ENCODE measurements around the gene SIRT3.

SIRT3 gene

DNA sequence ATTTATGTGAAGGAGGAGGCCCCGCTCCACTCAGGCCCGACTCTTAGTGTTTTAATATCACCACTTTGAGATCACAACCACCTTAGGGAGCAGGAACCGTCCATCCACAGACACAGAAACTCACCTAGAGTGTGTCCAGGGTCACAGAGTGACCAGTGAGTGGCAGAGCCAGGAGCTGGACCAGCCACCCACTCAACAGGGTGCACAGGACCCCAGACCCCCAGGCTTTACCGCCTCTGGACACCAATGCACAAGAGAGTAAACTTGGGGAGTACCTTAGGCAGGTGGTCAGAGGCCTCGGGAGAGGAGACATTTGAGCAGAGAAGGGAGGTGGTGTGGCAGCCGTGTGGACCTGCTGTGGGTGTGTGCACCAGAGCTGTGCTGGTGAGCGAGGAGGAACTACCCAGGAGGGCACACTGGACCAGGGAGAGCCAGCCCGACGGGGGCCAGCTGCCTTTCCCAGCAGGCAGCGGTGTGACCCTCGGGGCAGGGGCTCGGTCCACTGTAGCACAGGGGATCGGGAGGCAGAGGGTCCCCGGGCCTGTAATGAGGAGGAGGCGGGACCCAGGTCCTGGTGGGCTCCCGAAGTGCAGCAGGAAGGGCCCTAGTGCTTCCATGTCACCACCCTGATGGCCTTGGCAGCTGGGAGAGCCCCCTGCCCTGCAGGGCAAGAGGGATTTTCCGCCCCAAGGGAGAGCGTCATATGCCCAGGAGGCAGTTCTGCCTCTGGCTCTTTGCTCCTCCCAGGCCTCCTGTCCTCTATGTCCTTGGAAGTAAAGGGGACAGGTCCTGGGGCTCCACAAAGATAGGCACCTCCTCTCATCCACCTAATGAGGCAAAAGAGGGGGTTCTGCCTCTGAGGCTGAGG is 34.5 kb upstream of the SIRT3 start:
- no peak for DNase-seq

DNA sequence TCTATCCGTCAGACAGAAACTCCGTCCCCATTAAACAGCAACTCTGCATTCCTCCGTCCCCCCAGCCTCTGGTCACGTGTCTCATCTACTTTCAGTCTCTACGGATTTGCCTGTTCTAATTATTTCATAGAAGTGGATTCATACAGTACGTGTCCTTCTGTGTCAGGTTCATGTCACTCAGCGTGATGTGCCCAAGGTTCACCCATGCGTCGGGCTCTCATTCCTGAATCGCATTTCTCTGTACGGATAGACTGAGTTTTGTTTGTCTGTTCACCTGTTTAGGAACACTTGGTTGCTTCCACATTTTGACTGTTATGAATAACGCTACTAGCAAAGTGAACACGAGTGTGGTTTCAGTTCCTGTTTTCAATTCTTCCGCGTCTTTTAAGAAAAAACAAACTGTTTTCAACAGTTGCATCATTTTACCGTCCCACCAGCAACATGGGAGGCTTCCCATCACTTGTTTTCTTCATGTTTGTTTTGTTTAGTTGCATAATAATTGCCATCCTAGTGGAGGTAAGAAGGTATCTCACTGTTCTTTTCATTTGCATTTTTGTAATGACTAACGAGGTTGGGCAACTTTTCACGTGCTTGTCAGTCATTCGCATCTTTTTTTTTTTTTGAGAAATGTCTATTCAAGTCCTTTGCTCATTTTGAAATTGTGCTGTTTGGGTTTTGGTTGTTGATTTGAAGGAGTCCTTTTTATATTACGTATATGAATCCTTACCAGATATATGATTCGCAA is 33.2 kb upstream of the SIRT3 start:
- no peak for DNase-seq

DNA sequence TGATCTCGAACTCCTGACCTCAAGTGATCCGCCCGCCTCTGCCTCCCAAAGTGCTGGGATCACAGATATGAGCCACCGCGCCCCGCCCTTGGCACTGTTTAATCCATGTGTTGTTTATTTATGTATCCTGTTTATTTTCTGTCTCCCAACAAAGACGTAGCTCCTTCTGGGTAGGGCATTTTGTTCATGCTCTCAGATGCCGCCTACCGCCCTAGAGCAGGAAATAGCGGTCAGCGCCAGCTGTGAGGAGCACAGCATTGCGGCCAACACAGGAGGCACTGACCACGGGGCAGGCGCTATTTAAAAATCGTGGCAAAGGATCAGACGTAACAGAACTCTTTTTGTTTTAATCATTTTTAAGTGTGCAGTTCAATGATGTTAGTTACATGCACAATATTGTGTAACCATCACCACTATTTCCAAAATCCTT is 32.6 kb upstream of the SIRT3 start:
- DNase-seq = peak in 1 of 3 experiments; percentile 29

DNA sequence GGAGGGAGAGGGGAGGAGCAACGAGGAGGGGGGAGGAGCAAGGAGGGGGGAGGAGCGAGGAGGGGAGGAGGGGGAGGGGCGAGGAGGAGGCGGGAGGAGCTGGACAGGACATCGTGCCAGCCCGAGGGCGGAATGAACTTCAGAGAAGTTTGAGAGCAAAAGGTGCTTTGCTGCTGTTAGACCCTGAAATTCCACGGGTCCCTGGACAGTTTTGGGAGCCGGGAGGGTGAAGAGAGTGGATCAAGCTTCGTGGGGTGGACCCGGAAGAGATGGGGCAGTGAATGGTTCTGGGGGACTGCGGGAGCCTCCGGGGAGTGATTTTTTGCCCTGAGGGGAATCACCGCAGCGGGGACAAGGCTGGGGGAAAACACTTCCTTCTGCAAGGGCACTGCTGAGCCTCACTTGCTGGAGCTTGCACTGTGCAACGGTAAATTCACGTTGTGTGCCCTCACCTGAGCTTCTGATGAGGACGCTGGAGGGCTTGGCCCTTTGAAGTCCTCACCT is 31.4 kb upstream of the SIRT3 start:
- DNase-seq = peak in 1 of 3 experiments; percentile 48

DNA sequence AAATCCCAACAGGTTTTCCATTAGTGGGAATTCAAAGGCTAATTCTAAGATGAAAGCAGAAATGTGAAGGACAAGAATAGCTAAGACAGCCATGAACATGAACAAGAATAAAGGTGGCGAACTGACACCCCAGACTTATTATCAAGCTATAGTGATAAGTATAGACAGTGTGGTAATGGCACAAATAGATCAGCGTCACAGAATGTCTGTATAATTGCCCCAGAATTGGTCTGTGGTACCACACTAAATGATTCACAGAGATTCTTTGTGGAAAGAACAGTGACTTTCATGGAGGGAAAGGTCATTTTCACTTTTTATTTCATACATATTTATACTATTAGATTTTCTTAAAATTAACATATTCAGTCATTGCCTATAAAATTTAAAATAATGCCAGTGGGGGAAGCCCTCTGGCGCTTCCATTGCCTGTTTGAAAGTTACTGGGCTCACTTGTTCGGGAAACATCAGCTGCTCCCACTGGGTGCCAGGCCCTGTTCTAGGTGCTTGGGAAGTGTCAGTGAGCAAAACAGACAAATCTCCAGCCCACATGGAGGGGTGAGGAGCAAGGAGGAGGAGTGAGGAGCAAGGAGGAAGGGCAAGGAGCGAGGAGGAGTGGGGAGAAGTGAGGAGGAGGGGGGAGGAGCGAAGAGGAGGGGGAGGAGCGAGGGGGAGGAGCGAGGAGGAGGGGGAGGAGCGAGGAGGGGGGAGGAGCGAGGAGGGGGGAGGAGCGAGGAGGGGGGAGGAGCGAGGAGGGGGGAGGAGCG is 30.7 kb upstream of the SIRT3 start:
- no peak for DNase-seq

DNA sequence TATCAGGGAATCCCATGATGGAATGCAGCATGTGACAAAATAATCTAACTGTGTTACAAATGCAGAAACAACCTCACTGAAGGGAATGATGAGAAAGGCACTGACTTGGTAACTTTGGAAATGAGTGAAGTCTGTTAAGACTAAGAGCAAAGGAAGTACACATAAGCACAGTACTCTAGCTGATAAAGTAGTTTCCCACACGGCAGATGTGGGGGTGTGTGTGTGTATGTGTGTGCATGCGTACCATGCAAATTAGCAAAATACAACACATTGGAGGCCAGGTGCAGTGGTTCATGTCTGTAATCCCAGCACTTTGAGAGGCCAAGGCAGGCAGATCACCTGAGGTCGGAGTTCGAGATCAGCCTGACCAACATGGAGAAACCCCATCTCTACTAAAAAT is 25.5 kb upstream of the SIRT3 start:
- DNase-seq = no peak

DNA sequence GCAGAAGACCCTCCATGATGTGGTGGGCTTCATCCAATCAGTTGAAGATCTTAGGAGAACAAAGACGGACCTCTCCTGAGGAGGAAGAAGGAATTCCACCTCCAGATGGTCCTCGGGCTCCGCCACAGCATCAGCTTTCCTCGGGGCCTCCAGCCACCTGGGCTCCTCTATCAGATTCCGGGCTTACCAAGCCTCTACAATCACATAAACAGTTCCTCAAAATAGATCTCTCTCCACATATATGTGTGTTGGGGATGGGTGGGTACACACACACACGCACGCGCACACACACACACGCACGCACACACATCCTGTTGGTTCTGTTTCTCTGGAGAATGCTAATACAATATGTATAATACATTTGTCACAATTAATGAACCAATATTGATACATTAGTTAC is 23.3 kb upstream of the SIRT3 start:
- DNase-seq = no peak

DNA sequence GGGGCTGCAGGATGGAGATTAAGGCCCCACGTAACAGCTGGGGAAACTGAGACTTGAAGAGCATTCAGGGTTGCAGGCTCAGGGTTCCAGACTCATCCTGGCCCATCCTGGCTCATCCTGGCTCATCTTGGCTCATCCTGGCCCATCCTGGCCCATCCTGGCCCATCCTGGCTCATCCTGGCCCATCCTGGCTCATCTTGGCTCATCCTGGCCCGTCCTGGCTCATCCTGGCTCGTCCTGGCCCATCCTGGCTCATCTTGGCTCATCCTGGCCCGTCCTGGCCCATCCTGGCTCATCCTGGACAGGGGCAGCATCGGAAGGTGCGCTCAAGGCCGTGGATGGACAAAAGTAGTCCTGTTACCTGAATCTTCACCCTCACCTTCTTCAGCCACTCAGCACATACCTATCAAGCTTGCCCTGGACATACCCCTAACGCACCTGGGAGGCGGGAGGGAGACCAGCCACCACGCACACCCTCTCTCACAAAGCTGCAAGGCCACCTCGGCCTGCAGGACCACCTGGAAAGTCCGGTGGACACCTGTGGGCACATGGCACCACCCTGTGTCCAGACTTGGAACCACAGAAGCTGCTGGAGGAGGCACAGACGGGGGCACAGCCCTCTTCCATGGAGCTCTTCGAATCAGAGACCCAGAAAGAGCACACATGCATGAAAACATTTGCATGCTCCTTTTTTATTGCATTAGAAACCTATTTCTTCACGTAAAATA is 21.8 kb upstream of the SIRT3 start:
- DNase-seq = no peak

DNA sequence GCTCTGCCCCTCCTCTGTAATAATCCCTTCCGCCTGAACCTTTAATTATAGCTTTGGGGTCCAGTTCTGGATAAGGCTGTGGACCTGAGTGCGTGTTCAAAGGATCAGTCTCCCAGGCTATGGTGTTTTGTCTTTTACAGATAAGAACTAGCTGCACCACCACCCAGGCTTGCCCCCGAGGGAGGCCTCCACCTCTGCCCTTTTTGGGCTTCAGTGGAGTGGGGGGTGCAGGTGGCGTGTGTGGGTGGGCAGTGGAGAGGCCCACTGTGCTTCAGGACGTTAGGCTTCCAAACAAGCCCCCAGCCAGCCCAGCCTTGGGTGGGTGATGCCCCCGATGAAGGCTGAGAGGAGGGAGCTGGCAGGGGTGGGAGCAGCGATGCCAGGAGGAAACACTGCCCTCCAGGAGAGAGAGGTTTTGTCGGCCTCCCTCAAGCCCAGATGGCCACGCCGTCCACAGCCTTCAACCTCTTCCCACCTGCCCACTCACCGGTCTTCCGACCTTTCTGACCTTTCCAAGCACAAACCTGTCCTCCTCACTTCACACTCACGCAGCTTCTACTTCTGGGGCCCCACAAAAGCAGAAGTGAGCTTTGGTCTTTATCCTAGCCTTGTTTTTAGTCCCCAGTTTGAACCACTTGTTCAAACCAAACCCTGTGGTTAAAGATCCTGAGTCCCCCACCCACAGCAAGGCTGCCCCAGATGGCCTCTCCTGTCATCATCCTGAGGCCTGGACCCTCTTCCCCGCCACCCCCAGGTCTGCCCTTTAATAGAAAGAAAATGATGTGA is 21.0 kb upstream of the SIRT3 start:
- DNase-seq = no peak

DNA sequence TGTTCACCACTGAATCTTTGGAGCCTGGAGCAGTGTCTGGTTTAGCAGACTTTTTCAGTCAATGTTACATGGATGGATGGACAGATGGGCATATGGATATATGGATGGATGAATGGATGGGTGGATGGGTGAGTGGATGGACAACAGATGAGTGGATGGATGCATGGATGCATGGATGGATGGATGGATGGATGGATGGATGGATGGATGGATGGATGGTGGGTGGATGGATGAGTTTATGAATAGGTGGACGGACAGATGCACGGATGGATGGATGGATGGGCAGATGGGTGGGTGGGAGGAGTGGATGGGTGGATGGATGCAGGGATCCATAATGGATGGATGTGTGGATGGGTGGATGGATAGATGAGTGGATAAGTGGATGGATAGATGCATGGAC is 19.7 kb upstream of the SIRT3 start:
- DNase-seq = no peak

DNA sequence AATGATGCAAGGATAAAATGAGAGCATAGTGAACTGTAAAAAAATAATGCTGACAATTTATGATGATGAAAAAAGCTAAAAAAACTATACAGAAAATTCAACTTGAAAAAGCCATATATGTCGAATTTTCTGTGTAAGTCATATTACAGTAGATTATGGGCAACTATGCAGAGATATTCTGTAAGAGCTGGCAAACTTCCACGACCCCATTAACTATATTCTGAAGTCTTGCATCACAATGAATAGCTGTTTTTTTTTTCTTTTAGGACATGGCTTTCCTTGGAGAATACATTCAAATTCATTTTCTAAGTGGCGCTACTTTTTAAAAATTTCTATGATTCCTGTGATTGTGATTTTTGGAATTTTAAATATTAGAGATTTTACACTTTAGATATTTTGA is 19.0 kb upstream of the SIRT3 start:
- DNase-seq = no peak

DNA sequence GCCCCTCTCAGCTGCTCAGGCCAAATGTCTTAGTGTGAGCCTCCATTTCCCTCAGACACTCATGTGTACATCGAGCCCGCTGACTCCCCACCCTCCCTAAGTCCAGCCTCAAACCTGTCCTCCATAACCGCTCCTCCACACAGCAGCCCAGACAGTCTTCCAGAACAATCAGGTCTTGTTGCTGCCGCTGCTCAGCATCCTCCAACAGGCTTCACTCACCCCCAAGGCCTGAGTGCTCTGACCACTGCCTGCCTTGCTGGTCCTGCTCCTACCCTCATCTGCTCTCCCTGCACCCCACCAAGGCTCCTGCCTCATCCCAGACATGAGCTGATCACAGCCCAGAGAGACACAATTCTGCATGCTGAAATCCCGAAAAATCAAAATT is 17.7 kb upstream of the SIRT3 start:
- no peak for DNase-seq

DNA sequence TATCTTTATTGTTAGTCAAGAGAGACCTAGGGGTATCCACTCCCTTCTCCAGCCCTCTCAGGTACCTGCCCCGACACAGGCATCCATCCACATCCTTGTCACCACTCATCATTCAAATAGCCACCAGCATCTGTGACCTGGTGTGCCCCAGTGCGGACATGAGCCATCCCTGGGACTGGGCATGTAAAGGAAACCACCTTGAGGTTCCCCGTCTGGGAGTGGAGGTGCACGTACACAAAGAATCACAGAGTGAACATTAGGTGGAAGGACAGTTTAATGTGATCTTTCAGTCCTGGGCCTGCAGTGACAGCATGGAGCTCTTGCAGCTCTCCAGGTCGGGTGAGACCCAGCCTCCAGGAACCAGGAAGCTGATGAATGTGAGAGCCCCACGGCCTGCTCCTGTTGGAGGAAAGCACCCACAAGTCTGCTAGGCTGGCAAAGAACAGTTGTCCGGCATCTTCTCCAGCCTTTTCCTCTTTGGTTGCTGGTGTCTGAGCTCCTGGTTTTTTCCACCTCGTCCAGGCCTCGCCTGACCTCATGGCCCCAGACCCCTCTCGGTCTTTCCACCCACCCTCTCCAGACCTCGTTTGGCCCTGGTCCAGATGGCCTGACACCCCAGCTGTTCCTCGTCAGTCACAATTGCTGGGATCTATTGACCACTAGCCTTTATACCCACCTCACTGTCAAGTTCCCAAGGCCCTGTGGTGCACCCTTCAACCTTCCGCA is 17.2 kb upstream of the SIRT3 start:
- DNase-seq = no peak

DNA sequence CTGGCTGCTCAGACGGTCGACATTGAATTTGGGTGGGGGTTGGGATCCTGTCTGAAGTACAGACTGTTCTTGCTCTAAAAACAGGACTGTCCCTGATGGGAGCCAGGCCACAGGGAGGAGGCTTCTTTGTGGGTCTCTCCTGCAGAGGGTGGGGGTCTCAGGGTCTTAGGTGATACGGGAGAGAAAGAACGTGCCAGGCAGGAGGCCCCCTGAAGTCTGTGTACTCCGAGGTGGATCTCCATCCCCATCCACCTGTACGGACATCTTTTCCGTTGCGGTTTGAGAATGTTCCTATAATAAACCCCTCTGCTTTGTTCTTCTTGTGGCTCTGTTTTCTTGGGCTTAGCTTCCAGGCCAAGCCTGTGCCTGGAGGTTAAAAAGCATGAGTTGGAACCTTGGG is 16.5 kb upstream of the SIRT3 start:
- DNase-seq = no peak

DNA sequence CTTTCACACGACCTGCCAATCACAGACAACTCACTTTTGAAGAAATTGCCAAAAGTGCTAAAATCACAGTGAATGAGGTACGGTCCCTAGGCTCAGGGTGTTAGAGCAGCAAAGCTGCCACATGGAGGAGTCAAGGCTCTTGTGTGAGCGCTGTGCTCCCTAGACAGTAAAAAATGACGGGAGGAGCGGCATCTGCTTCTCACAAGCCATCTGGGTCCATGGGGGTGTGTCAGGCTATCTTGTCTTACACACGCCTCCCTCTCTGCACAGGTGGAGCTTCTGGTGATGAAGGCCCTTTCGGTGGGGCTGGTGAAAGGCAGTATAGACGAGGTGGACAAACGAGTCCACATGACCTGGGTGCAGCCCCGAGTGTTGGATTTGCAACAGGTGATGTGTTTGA is 15.4 kb upstream of the SIRT3 start:
- no peak for DNase-seq

DNA sequence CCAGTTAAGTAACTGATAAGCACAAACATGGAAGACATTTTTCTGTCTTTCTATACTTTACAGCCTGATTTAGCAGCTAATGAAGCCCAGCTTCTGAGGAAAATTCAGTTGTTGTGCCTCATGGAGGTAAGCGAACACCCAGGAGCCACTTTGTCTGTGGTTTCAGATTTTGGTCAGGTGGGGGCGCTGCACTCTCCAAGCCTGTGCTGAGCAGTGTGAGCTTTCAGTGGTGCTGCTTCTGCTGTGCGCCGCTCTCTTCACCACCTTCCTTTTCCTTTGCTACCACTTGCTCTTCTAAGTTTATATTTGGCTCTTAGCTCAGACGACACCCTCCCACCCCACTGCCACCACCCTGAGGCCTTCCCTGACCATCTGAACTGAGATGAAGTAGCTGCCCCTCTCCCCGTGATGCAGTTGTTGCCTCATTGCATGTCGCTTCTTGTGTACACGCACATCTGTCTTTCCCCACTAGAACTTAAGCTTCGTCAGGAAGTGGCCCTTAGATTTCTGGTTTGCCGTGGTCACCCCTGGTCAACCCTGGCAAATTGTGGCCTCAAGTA is 14.7 kb upstream of the SIRT3 start:
- DNase-seq = peak in 2 of 3 experiments; percentile 8 to 15

DNA sequence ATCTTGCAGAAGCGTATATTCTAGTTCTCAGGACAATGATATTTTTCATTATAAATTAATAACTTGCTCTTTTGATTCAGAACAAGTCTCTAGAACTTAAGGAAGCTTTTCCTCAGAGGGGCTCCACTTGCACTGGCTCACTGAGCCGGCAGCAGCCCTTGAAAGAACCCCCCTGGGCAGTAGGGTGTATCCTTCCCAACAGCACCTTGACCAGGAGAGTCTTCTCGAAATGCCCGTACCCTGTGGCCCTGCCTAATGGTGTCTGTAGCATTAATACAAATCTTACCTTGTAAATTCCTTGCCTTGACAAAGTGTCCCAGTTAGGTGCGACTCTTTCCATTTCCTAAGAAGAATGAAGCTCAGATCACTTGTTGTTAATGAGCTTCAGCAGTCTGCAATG is 14.1 kb upstream of the SIRT3 start:
- no peak for DNase-seq

DNA sequence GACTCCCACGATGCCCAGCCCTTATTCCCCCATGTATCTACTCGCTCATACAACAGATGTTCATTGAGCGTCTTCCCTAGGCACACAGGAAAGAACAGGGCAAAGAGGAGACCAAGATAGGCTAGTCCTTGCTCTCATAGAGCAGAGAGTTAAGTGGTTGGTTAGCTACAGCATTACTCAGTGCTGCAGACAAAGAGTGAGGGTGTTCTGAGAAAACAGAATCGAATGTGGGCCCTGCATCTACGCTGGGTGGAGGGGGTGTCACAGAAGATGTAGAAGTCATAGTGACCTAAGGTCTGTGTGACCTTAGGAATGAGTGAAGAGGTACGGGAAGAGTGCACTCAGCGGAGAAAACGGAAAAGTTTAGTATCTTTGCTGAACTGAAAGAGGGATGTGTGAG is 12.9 kb upstream of the SIRT3 start:
- DNase-seq = no peak

DNA sequence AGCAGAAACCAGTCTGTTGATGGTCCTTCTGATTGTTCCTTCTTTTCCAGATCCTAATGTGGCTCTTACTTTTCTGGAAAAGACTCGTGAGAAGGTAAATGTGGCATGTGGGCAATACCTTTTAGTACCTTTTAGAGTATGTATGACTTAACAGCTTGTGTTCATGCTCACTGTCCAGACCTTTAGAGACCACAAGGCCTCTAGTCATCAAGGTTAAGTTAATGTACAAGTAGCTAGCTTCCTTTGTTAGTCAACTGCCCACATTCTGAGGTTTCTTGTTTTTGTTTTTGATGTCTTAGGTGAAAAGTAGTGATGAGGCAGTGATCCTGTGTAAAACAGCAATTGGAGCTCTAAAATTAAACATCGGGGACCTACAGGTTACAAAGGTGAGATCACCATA is 8.2 kb upstream of the SIRT3 start:
- DNase-seq = no peak

DNA sequence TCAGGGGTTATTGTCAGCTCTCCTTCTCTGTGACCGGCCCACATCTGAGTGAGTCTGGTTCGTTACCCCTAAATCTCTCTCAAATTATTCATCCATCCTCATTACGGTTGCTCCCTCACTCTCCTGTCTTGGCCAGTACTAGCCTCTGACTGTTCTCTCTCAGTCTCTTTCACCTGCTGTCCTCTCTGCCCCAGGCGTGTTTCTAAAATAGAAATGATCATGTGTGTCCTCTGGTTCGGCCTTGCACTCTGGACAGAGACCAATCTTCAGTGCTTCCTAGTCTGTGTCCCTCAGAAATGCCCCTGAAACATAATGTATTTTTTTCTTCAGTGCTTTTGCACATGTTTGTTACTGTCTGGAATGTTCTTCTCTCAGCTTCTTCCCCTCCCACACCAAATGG is 5.5 kb upstream of the SIRT3 start:
- DNase-seq = no peak

DNA sequence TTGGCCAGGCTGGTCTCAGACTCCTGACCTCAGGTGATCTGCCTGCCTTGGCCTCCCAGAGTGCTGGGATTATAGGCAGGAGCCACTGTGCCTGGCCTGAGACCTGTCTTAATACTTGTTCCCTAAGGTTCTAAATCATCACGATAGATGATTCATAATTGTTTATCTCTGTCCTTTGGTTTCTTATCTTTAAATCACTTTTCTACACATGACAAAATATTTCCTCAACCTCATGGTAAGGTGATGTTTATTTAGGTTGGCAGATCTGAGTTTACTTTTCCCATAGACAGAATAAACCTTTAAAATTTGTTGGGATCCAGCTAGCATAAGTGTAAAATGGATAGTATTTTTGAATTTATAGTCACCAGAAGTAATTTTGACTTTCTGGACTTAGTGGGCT is 4.2 kb upstream of the SIRT3 start:
- DNase-seq = no peak

All from NCI-H1417 (cell line).